Forelimb muscle (tissue), 1 donor: ENCODE measurements around the gene HTRA3. TPM values are rescaled to one million over a fixed set of nuclear protein-coding genes. Genes with fewer than 3 reads are reported as not detected.

Experiments used
- DNase-seq: peaks from one replicate; pipeline ENCODE4 v3.0.0-alpha.2; 2013; ENCODE audit warnings: low read depth
- polyA plus RNA-seq: library from polyadenylated mRNA; unstranded; fragments of 120-200 nt; gene quantifications from one replicate; pipeline ENCODE4 v1.2.1, GENCODE V29; 2013; ENCODE audit not compliant: insufficient read length

Gene HTRA3
- polyA plus RNA-seq, 1 donor = 47.5 TPM

- DNase-seq = no peak
Measured at GRCh38 chr4:8247047-8247930, 22.3 kb upstream of the HTRA3 start.

- DNase-seq = no peak
Measured at GRCh38 chr4:8248091-8248490, 21.5 kb upstream of the HTRA3 start.

- no peak for DNase-seq
Measured at GRCh38 chr4:8250227-8250626, 19.3 kb upstream of the HTRA3 start.

GRCh38 chr4:8250637-8251036, 18.9 kb upstream of the HTRA3 start:
- DNase-seq = no peak

- no peak for DNase-seq
Measured at GRCh38 chr4:8251110-8251883, 18.3 kb upstream of the HTRA3 start.

GRCh38 chr4:8252301-8253173, 17.0 kb upstream of the HTRA3 start:
- no peak for DNase-seq

GRCh38 chr4:8254076-8254475, 15.5 kb upstream of the HTRA3 start:
- DNase-seq = no peak

- DNase-seq = no peak
Measured at GRCh38 chr4:8255698-8256441, 13.7 kb upstream of the HTRA3 start.

GRCh38 chr4:8257854-8258253, 11.7 kb upstream of the HTRA3 start:
- DNase-seq = no peak

GRCh38 chr4:8258552-8259212, 10.9 kb upstream of the HTRA3 start:
- DNase-seq = no peak

- no peak for DNase-seq
Measured at GRCh38 chr4:8259743-8260430, 9.7 kb upstream of the HTRA3 start.

GRCh38 chr4:8260656-8261111, 8.9 kb upstream of the HTRA3 start:
- DNase-seq = no peak

- no peak for DNase-seq
Measured at GRCh38 chr4:8261851-8262535, 7.6 kb upstream of the HTRA3 start.

GRCh38 chr4:8262637-8263322, 6.8 kb upstream of the HTRA3 start:
- DNase-seq = no peak

- no peak for DNase-seq
Measured at GRCh38 chr4:8263397-8263796, 6.2 kb upstream of the HTRA3 start.

GRCh38 chr4:8264106-8264505, 5.4 kb upstream of the HTRA3 start:
- DNase-seq = no peak

- no peak for DNase-seq
Measured at GRCh38 chr4:8265171-8265929, 4.2 kb upstream of the HTRA3 start.

- no peak for DNase-seq
Measured at GRCh38 chr4:8266088-8266487, 3.5 kb upstream of the HTRA3 start.
